Neutrophil (primary cell): ENCODE data around the gene RCC1.

ENCODE experiments used
- H3K27ac ChIP-seq: fragments of 200-600 bp; sonication (generic); 2 replicates; pipeline ENCODE4 v1.5.1; 2016; ENCODE audit warnings: mild to moderate bottlenecking, moderate library complexity
- H3K27me3 ChIP-seq: fragments of 200-600 bp; sonication (generic); 2 replicates; pipeline ENCODE4 v1.6.0; 2016; ENCODE audit warnings: mild to moderate bottlenecking
- H3K36me3 ChIP-seq: fragments of 200-600 bp; sonication (generic); 2 replicates; pipeline ENCODE4 v1.5.1; 2017
- H3K4me1 ChIP-seq, 2 experiments: fragments of 200-600 bp in 1 of 2; sonication (generic) in 1 of 2; 1 replicate in 1 of 2; 2 replicates in 1 of 2; pipeline versions ENCODE4 v1.5.1 to v1.6.1; 2013 to 2016; ENCODE audit warnings: low read depth in 1 of 2, low read length in 1 of 2, mild to moderate bottlenecking in 1 of 2, moderate library complexity in 1 of 2; ENCODE audit not compliant: control insufficient read depth in 1 of 2, insufficient read depth in 1 of 2
- H3K4me3 ChIP-seq, 2 experiments: fragments of 200-600 bp in 1 of 2; sonication (generic) in 1 of 2; 1 replicate in 1 of 2; 2 replicates in 1 of 2; pipeline ENCODE4 v1.5.1; 2013 to 2016; ENCODE audit warnings: low read depth in 1 of 2, low read length in 1 of 2, mild to moderate bottlenecking in 1 of 2, moderate library complexity in 1 of 2
- H3K9me3 ChIP-seq: fragments of 200-600 bp; sonication (generic); 2 replicates; pipeline ENCODE4 v1.5.1; 2016
- CTCF ChIP-seq: fragments of 200-600 bp; sonication (generic); IDR thresholded peaks from 2 replicates; pipeline ENCODE4 v1.5.1; 2016; ENCODE audit warnings: antibody characterized with exemption

Gene RCC1

GRCh38 chr1:28494737-28495136 lies 11.1 kb upstream of the RCC1 start:
- H3K4me1 ChIP-seq = peaks cover 23 to 25% of the 10 kb centered on the region in 2 experiments
- peaks cover 22% of the 10 kb centered on the region for H3K36me3 ChIP-seq
- no peaks in the 10 kb centered on the region for H3K27me3 ChIP-seq
- TF ChIP-seq CTCF = no peak
- H3K4me3 ChIP-seq = no peak overlapping the region
- peak overlapping the region; percentile 75 for H3K27ac ChIP-seq
- no peaks in the 10 kb centered on the region for H3K9me3 ChIP-seq

GRCh38 chr1:28499553-28499952 lies 6.3 kb upstream of the RCC1 start:
- H3K4me1 ChIP-seq = peaks cover 7 to 8% of the 10 kb centered on the region in 2 experiments
- no peak overlapping the region for H3K4me3 ChIP-seq
- no peak for TF ChIP-seq CTCF
- H3K27me3 ChIP-seq = no peaks in the 10 kb centered on the region
- H3K27ac ChIP-seq = no peak overlapping the region
- no peaks in the 10 kb centered on the region for H3K9me3 ChIP-seq
- peaks cover 17% of the 10 kb centered on the region for H3K36me3 ChIP-seq

GRCh38 chr1:28501925-28502324 lies 3.9 kb upstream of the RCC1 start:
- no peak overlapping the region for H3K4me3 ChIP-seq
- no peaks in the 10 kb centered on the region for H3K9me3 ChIP-seq
- TF ChIP-seq CTCF = no peak
- H3K4me1 ChIP-seq = peaks cover 13 to 18% of the 10 kb centered on the region in 2 experiments
- no peaks in the 10 kb centered on the region for H3K27me3 ChIP-seq
- no peak overlapping the region for H3K27ac ChIP-seq
- H3K36me3 ChIP-seq = peaks cover 8% of the 10 kb centered on the region

- no peak for TF ChIP-seq CTCF
Measured at GRCh38 chr1:28503117-28503516, 2.7 kb upstream of the RCC1 start.

GRCh38 chr1:28506907-28507246 lies 1.0 kb downstream of the RCC1 start:
- TF ChIP-seq CTCF = no peak
- Histone ChIP-seq H3K4me1 (peaks cover 50 to 57% of the 10 kb centered on the region in 2 experiments), H3K4me3 (peak overlapping the region; percentile 86 to 97), H3K27me3 (no peaks in the 10 kb centered on the region), H3K27ac (peak overlapping the region; percentile 85), H3K9me3 (no peaks in the 10 kb centered on the region), H3K36me3 (peaks cover 36% of the 10 kb centered on the region)

More at GRCh38 chr1:28503117-28503516, 2.7 kb upstream of the RCC1 start:
- no peaks in the 10 kb centered on the region for H3K27me3 ChIP-seq
- H3K36me3 ChIP-seq = peaks cover 2% of the 10 kb centered on the region
- H3K27ac ChIP-seq = no peak overlapping the region
- H3K4me3 ChIP-seq = no peak overlapping the region
- H3K9me3 ChIP-seq = no peaks in the 10 kb centered on the region
- peaks cover 25 to 30% of the 10 kb centered on the region in 2 experiments for H3K4me1 ChIP-seq

GRCh38 chr1:28507247-28507645 lies 1.4 kb downstream of the RCC1 start:
- Histone ChIP-seq H3K27ac (peak overlapping the region; percentile 85), H3K27me3 (no peaks in the 10 kb centered on the region), H3K9me3 (no peaks in the 10 kb centered on the region), H3K36me3 (peaks cover 39% of the 10 kb centered on the region), H3K4me3 (peak overlapping the region; percentile 86 to 97), H3K4me1 (peaks cover 50 to 57% of the 10 kb centered on the region in 2 experiments)
- no peak for TF ChIP-seq CTCF
